Myocyte (in vitro differentiated cells): ENCODE results near the gene TIE1. TPM values are rescaled to one million over a fixed set of nuclear protein-coding genes. Genes with fewer than 3 reads are reported as not detected.

ENCODE experiments used
- DNase-seq: peaks from one replicate; pipeline ENCODE4 v3.0.0-alpha.2; 2012; ENCODE audit warnings: low read depth
- total RNA-seq: library from RNA; depleted of rRNA; stranded (reverse); fragments of >200 nt; gene quantifications from 2 replicates; pipeline ENCODE4 v1.2.3, GENCODE V29; 2014

Gene TIE1
- total RNA-seq, 1 donor from 2014 or later = 0.11 TPM

DNA sequence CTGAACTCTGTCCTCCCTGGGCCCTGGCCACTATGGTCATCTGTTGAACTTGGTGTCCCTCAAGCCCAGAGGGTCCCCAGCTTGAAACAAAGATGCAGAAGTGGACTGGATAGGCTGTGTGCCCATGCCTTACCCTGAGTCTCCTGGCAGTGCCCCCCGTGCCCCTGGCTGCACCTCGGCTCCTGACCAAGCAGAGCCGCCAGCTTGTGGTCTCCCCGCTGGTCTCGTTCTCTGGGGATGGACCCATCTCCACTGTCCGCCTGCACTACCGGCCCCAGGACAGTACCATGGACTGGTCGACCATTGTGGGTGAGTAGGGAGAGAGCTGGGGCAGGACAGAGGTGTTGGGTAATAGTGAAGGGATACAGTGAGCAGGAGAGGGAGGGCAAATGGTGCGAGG lies 10.7 kb downstream of the TIE1 start:
- DNase-seq = no peak

DNA sequence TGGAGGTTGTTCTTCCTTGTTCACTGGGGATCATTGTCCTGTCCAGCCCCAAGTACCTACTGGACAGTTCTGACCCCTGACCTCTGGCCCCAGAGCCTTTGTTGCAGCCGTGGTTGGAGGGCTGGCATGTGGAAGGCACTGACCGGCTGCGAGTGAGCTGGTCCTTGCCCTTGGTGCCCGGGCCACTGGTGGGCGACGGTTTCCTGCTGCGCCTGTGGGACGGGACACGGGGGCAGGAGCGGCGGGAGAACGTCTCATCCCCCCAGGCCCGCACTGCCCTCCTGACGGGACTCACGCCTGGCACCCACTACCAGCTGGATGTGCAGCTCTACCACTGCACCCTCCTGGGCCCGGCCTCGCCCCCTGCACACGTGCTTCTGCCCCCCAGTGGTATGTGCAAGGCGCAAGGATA lies 11.4 kb downstream of the TIE1 start:
- DNase-seq = no peak

DNA sequence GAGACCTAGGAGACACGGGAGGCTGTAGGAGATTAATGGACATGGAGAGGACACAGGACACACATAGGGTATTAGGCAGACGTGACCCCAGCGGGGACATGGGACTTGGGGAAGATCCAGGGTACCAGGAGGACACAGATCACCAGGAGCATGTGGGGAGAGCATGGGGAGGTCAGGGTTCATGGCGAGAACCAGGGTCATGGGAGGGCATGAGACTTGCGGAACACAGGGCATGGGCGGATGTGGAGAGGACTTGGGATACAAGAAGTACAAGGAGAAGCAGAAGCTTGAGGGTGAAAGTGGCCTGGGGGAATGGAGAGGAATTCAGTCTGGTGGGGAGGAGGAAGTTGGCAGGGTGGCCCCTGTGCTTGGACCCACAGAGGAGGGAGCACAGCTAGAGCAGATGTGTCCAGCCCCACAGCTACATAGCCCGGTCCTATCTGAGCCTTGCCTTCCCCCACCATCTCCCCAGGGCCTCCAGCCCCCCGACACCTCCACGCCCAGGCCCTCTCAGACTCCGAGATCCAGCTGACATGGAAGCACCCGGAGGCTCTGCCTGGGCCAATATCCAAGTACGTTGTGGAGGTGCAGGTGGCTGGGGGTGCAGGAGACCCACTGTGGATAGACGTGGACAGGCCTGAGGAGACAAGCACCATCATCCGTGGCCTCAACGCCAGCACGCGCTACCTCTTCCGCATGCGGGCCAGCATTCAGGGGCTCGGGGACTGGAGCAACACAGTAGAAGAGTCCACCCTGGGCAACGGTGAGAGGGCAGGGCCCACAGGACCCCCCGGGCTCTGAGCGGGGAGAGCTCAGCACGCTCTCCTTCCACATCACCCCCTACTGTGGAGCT lies 12.1 kb downstream of the TIE1 start:
- DNase-seq = no peak

DNA sequence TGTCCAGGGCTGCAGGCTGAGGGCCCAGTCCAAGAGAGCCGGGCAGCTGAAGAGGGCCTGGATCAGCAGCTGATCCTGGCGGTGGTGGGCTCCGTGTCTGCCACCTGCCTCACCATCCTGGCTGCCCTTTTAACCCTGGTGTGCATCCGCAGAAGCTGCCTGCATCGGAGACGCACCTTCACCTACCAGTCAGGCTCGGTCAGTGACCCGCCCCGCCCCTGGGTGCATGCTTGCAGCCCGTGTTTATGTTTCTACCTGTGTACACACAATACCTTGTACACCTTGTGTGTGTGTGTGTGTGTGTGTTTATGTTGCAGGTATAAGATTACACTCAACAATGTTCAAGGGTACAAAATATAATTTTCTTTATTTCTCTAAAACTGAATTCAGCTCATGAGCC lies 13.0 kb downstream of the TIE1 start:
- no peak for DNase-seq

DNA sequence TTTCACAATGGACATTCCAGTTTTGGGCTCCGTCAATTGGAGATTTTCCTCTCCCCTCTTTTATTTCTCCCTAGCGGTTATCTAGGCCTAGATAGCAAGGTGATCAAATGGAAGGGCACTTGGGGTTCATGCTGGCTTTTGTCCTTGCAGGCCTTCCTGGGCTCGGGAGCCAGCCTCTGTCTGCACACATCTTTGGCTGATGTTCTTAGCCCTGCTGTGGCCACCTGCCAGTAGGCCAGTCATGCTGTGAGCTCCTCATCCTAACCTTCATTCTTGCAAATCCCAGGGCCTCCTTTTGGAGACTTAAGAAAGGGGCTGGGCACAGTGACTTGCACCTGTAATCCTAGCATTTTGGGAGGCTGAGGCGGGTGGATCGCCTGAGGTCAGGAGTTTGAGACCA lies 13.5 kb downstream of the TIE1 start:
- no peak for DNase-seq

DNA sequence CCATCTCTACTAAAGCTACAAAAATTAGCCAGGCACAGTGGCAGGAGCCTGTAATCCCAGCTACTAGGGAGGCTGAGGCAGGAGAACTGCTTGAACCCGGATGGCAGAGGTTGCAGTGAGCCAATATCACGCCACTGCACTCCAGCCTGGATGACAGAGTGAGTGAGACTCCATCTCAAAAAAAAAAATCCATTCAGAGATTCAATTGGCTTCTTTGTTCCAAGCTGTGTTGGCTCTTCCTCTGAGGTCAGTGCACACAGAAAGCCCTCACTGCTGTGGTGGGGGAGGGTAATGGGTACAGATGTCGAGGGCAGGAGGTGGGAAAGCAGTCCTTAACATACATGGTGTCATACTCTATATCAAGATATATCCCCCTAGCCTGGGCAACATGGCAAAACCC lies 14.7 kb downstream of the TIE1 start:
- DNase-seq = no peak

DNA sequence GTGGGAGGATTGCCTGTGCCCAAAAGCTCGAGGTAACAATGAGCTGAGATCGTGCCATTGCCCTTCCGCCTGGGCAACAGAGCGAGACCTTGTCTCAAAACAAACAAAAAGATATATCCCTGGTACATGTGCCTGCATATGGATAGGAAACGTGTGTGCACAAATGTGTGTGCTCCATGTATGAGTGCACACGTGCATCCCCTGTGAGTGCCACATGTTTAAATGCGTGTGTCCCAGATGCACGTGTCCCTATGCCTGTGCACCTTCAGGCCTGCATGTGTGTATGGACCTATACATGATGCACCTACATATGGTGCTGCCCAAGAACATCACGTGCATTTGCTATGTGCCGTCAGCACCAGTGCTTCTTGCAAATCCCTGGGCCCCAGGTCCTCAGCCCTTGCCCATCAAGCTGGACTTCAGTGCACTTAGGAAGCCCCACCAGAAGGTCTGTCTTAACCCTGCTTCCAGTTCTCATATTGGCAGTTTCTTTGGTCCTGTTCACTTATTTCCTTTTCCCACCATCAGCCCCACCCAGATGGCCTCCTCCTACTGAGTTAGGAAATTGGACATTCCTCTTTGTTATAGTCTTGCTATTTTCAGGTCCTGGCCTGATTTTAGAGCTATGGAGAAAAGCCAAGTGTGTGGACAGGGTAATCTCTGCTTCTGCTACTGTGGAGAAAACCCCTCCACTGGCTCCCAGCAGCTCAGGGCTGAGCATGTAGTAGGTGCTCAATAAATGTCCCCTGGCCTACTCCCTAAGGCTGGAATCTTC lies 15.4 kb downstream of the TIE1 start:
- DNase-seq = no peak

DNA sequence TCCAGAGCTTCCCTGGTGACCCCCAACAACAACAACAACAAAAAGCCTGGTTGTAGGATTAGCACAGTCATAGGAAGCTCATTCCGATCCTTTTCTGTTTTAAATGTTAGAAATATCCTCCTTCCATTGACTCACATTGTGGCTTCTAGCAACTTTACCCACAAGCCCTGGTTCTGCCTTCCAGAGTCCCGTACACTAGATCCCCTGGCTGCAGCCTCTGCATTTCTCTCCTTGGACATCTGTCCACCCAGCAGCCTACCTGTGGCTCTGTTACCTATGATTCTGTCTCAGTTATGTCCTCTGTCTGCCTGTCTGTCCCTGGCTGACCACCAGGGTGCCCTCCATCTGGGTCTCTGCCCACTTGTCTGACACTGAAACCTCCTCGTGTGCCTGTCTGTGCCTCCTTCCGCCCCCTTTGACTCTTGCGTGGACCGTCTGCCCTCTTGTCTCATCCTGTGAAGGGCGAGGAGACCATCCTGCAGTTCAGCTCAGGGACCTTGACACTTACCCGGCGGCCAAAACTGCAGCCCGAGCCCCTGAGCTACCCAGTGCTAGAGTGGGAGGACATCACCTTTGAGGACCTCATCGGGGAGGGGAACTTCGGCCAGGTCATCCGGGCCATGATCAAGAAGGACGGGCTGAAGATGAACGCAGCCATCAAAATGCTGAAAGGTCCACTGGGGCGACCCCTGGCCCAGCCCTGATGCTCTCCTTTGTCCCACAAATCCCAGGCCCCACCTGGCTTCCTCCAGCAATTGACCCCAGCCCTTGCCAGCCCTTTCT lies 16.1 kb downstream of the TIE1 start:
- DNase-seq = no peak

DNA sequence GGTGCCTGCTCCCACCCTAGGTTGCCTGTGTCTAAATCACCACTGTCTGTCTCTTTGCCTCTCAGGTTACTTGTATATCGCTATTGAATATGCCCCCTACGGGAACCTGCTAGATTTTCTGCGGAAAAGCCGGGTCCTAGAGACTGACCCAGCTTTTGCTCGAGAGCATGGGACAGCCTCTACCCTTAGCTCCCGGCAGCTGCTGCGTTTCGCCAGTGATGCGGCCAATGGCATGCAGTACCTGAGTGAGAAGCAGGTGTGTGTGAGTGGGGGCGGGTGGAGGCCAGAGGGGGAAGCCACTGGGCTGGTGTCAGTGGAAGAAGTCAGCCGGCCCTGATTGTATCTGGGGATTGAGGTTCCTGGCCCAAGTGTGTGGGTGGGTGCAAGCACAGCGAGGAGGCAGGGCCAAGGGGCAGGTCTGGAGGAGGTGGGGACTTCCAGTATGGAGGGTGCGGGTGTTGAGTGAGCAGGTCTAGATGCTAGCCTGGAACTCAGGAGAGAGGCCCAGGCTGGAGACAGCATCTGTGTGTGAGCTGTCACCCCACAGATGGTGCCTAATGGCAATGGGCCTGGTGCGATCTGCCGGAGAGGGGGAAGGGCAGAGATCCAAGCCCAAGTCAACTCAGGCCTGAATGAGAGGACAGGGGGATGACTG lies 17.2 kb downstream of the TIE1 start:
- DNase-seq = no peak

DNA sequence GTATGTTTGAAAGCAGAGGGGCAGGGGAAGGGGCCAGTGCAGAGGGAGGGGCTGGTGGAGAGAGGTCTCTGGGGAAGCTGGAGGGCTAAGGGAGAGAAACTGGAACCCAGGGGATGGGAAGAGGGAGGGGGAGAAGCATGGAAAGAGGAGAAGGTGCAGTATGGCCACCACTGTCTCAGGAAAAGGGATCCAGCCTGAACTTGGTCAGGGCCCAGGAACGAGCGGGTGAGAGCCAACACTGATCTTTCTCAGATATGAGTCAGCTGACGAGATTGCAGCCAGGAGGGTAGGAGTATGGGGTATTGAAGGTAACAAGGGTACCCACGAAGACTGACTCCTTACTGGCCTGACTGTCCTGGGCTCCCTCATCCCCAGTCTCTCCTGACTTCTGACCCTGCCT lies 18.0 kb downstream of the TIE1 start:
- DNase-seq = no peak

DNA sequence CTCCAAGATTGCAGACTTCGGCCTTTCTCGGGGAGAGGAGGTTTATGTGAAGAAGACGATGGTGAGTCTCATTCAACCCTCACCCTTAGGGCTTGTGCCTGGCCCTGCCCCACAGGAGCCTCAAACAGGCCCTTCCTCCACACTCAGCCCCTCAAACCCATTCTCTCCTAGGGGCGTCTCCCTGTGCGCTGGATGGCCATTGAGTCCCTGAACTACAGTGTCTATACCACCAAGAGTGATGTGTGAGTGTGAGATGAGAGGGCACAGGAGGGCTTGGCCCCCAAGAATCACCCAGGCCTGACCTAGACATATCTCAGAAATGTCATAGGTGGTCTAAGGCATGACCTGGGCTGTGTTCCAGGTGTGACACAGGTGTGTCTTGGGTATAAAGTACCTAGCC lies 18.5 kb downstream of the TIE1 start:
- no peak for DNase-seq

DNA sequence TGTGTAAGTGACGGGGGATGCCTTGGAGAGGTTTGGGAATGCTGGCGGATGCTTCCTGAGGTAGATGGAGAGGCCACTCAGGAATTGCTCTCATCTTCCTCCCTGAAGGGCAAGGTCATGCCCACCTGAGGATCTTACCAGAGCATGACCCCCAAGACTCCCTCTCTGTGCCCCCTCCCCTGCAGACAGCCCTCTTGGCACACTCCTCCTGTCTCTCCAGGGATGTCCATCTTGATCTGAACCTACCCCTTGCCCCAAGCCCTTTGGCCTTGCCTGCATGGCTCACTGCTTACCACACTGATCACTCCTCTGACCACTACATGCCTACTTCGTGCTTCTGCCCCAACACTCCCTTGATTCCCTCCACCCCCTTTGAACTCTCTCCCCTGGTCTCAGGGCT lies 19.0 kb downstream of the TIE1 start:
- DNase-seq = no peak

DNA sequence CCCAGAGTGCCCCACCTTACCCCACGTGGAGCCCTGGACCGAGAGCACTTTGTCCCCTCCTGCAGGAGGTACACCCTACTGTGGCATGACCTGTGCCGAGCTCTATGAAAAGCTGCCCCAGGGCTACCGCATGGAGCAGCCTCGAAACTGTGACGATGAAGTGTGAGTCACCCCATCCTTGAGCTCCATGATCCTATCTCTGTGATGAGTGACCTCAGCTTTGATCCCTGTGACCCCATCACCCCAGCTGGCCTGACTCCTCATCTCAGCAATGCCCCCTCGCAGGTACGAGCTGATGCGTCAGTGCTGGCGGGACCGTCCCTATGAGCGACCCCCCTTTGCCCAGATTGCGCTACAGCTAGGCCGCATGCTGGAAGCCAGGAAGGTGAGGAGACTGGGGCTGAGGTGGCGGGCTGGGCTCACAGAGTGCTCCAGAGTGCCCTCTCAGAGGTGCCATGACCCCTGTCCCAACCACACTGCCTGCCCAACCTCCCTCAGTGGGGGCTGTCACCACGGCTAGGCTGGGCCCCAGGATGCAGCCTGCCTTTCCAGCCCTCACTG lies 20.6 kb downstream of the TIE1 start:
- no peak for DNase-seq

DNA sequence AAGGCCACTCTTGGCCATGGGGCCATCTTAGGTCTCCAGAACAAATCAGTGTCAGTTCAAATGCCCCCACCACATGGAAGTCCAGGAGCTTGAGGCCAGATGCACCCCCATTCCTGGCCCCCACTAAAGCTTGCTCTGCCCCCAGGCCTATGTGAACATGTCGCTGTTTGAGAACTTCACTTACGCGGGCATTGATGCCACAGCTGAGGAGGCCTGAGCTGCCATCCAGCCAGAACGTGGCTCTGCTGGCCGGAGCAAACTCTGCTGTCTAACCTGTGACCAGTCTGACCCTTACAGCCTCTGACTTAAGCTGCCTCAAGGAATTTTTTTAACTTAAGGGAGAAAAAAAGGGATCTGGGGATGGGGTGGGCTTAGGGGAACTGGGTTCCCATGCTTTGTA lies 21.7 kb downstream of the TIE1 start:
- DNase-seq = no peak

DNA sequence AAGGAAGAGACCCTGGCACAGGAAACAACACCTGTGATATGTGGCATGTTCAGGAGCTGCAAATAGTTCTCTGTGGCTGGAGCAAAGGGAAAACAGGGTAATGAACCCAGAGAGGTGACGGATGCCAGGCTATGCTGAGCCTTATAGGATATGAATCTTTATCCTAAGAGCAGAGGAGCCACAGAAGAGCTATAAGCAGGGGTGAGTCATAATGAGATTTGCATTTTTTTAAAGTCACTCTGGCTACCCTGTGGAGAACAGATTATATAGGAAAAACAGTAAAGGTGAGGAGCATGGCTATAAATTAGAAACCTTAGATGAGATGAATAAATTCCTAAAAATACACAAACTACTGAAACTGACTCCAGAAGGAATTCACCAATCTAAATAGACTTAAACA lies 24.0 kb downstream of the TIE1 start:
- no peak for DNase-seq

DNA sequence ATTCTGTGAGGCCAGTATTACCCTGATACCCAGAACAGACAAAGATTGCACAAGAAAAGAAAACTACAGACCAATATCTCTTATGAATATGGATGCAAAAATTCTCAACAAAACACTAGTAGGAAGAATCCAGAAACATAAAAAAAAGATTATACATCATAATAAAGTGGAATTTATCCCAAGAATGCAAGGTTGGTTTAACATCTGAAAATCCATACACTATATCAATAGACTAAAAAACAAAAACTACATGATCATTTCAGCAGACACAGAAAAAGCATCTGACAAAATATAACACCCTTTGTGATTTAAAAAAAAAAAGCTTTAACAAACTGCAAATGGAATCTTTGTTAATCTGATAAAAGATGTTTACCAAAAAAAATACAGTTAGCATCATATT lies 24.6 kb downstream of the TIE1 start:
- DNase-seq = no peak

DNA sequence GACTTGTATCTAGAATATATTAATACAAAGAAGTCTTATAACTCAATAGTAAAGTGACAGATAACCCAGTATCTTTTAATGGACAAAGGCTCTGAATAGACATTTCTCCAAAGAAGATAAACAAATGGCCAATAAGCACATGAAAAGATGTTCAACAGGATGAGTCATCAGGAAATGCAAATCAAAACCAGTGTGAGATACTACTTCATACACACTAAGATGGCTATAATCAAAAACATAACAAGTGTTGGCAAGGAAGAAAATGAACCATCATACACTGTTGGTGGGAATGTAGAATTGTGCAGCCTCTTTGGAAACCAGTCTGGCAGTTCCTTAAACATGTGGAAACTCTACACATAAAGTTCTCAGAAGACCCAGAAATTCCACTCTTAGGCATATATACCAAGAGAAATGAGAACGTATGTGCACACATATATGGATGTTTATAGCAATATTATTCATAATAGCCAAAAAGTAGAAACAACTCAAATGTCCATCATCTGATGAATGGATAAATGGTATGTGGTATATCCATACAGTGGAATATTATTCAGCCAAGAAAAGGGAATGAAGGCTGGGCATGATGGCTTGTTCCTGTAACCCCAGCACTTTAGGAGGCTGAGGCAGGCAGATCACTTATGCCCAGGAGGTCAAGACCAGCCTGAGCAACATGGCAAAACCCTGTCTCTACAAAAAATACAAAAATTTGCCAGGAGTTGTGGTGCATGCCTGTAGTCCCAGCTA lies 26.9 kb downstream of the TIE1 start:
- DNase-seq = no peak

DNA sequence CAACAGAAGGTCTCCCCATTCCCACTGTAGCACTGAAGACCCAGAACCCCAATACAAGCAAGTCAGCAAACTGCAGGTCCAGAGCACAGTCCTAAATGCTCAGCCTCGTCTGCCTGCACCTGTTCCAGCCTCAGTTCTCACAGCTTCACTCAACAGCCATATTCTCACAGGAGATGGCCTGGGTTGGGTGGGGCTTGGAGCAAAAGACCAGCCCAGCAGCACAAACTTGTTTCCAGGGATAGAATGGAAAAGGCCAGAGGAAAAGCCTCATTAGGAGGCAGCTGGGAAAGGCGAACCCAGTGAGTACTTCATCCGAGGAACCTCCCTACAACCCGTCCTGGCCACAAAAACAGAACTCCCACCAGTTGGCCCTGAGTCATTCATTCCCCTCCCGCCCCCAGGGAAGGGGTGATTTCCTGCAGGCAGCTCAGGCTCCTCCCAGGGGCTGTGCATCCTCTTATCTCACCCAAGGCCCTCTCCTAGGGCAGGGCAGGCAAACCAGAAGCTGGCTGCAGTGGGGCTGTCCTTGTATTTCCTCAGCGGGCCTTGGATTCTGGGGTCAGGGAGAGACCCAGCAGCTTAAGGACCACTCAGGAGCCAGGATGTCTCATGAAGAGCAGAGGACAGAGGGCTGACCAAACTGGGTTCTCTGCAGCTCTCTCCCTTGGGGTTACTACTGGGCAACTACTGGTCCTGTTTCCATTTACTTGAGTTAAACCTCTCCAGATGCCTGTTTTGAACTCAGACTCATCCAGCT lies 29.4 kb downstream of the TIE1 start:
- DNase-seq = peak; percentile 66

DNA sequence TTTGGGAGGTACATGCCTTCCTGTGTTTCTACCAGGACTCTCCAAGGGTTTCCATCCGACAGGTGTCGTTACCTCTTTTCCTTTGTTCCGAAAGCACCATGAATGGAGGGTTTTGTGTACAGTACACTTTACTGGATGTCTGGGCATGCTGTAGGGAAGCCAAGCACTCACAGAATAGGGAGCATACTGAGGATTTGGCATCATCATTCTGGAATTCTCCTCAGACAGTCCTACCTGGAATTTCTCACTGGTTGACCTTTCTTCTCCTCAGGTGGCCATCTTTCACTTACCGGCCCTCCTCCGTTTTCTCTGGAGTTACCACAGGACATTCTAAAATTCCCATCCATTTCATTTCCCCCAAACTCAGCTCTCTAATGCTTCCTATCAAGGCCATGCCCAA lies 30.9 kb downstream of the TIE1 start:
- DNase-seq = no peak
